ENCODE results near the gene COX17. TPM values are rescaled to one million over a fixed set of nuclear protein-coding genes. Genes with fewer than 3 reads are reported as not detected.

Gene COX17
- polyA plus RNA-seq, 2 of the 4 experiments (the other 2 are of a cell fraction) = 79.0 to 149 TPM

GRCh38 chr3:119628390-119628789 is 48.8 kb downstream of the COX17 start:
- no peak for FAIRE-seq
- TF ChIP-seq ZFP36 (IDR thresholded peaks at IDR 0.05; ENCODE audit: borderline replicate concordance, partially characterized antibody) (no peak), NR3C1 (IDR thresholded peaks at IDR 0.05) (no peak), CBX2 (IDR thresholded peaks at IDR 0.05; ENCODE audit: borderline replicate concordance, low read depth) (no peak), PHF8 (IDR thresholded peaks at IDR 0.05; ENCODE audit: borderline replicate concordance, low read depth) (no peak), BHLHE40 (IDR thresholded peaks at IDR 0.05; ENCODE audit: low read depth, low read length) (no peak), RCOR1 (IDR thresholded peaks at IDR 0.05; ENCODE audit: low read depth, low read length) (no peak), KDM1A (IDR thresholded peaks at IDR 0.05; ENCODE audit: low read depth) (no peak), ZNF302 (CRISPR knock-in tag; IDR thresholded peaks at IDR 0.05) (no peak), SREBF2 (IDR thresholded peaks at IDR 0.05) (no peak), NPAS2 (CRISPR knock-in tag; IDR thresholded peaks at IDR 0.05; ENCODE audit: borderline replicate concordance) (no peak), EP300 (IDR thresholded peaks at IDR 0.05) (no peak), HDAC2 (IDR thresholded peaks at IDR 0.05) (no peak), FOSL2 (IDR thresholded peaks at IDR 0.05) (no peak), FOSL2 (CRISPR knock-in tag; IDR thresholded peaks at IDR 0.05) (no peak), ZSCAN20 (CRISPR knock-in tag; IDR thresholded peaks at IDR 0.05) (no peak), CHD4 (IDR thresholded peaks at IDR 0.05; ENCODE audit: borderline replicate concordance) (no peak), HOXB5 (CRISPR knock-in tag; IDR thresholded peaks at IDR 0.05) (no peak), JUN (IDR thresholded peaks at IDR 0.05) (no peak)
- TF ChIP-seq, protein P1, sequence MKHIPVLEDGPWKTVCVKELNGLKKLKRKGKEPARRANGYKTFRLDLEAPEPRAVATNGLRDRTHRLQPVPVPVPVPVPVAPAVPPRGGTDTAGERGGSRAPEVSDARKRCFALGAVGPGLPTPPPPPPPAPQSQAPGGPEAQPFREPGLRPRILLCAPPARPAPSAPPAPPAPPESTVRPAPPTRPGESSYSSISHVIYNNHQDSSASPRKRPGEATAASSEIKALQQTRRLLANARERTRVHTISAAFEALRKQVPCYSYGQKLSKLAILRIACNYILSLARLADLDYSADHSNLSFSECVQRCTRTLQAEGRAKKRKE (CRISPR knock-in tag; IDR thresholded peaks at IDR 0.05; ENCODE audit: low read depth) = no peak
- TF ChIP-seq, protein P2, sequence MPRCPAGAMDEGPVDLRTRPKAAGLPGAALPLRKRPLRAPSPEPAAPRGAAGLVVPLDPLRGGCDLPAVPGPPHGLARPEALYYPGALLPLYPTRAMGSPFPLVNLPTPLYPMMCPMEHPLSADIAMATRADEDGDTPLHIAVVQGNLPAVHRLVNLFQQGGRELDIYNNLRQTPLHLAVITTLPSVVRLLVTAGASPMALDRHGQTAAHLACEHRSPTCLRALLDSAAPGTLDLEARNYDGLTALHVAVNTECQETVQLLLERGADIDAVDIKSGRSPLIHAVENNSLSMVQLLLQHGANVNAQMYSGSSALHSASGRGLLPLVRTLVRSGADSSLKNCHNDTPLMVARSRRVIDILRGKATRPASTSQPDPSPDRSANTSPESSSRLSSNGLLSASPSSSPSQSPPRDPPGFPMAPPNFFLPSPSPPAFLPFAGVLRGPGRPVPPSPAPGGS (IDR thresholded peaks at IDR 0.05) = no peak
- H3K4me1 ChIP-seq = peaks cover 4% of the 10 kb centered on the region; the same call in 1 of the 3 replicates
- H3K4me2 ChIP-seq = no peak overlapping the region
- H3K27ac ChIP-seq = no peak overlapping the region
- no peak for ATAC-seq
- ChIA-PET CTCF (interaction anchor here (1.1 to 1.8 kb wide), 2 partner anchors 9 to 15 kb away, joined by 3 to 7 read pairs; no protein-coding TSS in a partner anchor), POLR2A (no interaction called here)
- 47% methylated on average over 4 of the region's 4 CpGs for WGBS (ENCODE audit: missing lambda C conversion rate)
- H3K9me3 ChIP-seq = no peaks in the 10 kb centered on the region
- H3K4me3 ChIP-seq = no peak overlapping the region
- no peak for DNase-seq (ENCODE audit: low read depth in 1 of 2, low spot score in 1 of 2)

DNA sequence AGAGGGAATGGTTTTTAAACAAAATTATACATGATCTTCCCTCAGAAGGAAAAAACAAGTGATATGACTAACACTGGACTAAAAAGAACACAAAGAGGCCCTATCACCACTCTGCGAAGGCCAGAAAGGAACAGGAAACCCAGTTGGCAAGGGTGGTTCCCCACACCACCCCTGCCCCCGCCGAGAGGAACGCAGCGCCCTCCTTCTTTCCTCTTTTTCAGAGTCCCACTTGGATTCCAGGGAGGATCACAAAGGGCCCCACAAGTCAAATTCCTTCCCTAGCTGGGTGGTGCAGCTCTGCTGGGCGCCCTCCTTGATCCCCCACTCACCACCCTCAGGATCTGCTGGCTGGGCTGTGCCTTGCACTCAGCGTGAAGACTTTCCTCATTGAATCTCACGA is 49.7 kb downstream of the COX17 start:
- ChIA-PET POLR2A (no interaction called here), CTCF (interaction anchor here (0.8 to 1.8 kb wide), 3 partner anchors 9 to 14 kb away, joined by 3 to 7 read pairs (median 3); no protein-coding TSS in a partner anchor)
- no peak overlapping the region for H3K4me3 ChIP-seq
- no peaks in the 10 kb centered on the region for H3K9me3 ChIP-seq
- WGBS (ENCODE audit: missing lambda C conversion rate) = 67% methylated on average over 8 of the region's 8 CpGs
- H3K27ac ChIP-seq = no peak overlapping the region
- no peak for FAIRE-seq
- H3K4me2 ChIP-seq = no peak overlapping the region
- DNase-seq (ENCODE audit: low read depth in 1 of 2, low spot score in 1 of 2) = no peak
- H3K4me1 ChIP-seq = peaks cover 4% of the 10 kb centered on the region; the same call in 1 of the 3 replicates
- no peak for ATAC-seq
- TF ChIP-seq JUN (IDR thresholded peaks at IDR 0.05) = no peak
- no peak for TF ChIP-seq CBX2 (IDR thresholded peaks at IDR 0.05; ENCODE audit: borderline replicate concordance, low read depth)
- TF ChIP-seq RFX5 (IDR thresholded peaks at IDR 0.05) = no peak
- TF ChIP-seq, protein P3, sequence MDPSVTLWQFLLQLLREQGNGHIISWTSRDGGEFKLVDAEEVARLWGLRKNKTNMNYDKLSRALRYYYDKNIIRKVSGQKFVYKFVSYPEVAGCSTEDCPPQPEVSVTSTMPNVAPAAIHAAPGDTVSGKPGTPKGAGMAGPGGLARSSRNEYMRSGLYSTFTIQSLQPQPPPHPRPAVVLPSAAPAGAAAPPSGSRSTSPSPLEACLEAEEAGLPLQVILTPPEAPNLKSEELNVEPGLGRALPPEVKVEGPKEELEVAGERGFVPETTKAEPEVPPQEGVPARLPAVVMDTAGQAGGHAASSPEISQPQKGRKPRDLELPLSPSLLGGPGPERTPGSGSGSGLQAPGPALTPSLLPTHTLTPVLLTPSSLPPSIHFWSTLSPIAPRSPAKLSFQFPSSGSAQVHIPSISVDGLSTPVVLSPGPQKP (IDR thresholded peaks at IDR 0.05; ENCODE audit: low read depth, low read length) = no peak
- no peak for TF ChIP-seq ZSCAN20 (CRISPR knock-in tag; IDR thresholded peaks at IDR 0.05)
- TF ChIP-seq, protein P4, sequence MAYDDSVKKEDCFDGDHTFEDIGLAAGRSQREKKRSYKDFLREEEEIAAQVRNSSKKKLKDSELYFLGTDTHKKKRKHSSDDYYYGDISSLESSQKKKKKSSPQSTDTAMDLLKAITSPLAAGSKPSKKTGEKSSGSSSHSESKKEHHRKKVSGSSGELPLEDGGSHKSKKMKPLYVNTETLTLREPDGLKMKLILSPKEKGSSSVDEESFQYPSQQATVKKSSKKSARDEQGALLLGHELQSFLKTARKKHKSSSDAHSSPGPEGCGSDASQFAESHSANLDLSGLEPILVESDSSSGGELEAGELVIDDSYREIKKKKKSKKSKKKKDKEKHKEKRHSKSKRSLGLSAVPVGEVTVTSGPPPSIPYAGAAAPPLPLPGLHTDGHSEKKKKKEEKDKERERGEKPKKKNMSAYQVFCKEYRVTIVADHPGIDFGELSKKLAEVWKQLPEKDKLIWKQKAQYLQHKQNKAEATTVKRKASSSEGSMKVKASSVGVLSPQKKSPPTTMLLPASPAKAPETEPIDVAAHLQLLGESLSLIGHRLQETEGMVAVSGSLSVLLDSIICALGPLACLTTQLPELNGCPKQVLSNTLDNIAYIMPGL (CRISPR knock-in tag; IDR thresholded peaks at IDR 0.05; ENCODE audit: borderline replicate concordance) = no peak
- TF ChIP-seq, protein P5, sequence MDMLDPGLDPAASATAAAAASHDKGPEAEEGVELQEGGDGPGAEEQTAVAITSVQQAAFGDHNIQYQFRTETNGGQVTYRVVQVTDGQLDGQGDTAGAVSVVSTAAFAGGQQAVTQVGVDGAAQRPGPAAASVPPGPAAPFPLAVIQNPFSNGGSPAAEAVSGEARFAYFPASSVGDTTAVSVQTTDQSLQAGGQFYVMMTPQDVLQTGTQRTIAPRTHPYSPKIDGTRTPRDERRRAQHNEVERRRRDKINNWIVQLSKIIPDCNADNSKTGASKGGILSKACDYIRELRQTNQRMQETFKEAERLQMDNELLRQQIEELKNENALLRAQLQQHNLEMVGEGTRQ (IDR thresholded peaks at IDR 0.05) = no peak
- TF ChIP-seq JUNB (IDR thresholded peaks at IDR 0.05) = no peak
- TF ChIP-seq CHD2 (IDR thresholded peaks at IDR 0.05; ENCODE audit: low read length, partially characterized antibody) = no peak
- TF ChIP-seq MAZ (IDR thresholded peaks at IDR 0.05; ENCODE audit: borderline replicate concordance, low read depth, low read length) = no peak
- no peak for TF ChIP-seq CEBPB (IDR thresholded peaks at IDR 0.05)
- TF ChIP-seq HEYL (CRISPR knock-in tag; IDR thresholded peaks at IDR 0.05) = no peak
- no peak for TF ChIP-seq PBX3 (IDR thresholded peaks at IDR 0.05)
- no peak for TF ChIP-seq BHLHE40 (IDR thresholded peaks at IDR 0.05; ENCODE audit: low read depth, low read length)
- no peak for TF ChIP-seq ZC3H11A (IDR thresholded peaks at IDR 0.05)
- TF ChIP-seq, protein P2 (IDR thresholded peaks at IDR 0.05) = no peak
- no peak for TF ChIP-seq HOXB5 (CRISPR knock-in tag; IDR thresholded peaks at IDR 0.05)
